ENCODE measurements around the gene C6orf118.

DNA sequence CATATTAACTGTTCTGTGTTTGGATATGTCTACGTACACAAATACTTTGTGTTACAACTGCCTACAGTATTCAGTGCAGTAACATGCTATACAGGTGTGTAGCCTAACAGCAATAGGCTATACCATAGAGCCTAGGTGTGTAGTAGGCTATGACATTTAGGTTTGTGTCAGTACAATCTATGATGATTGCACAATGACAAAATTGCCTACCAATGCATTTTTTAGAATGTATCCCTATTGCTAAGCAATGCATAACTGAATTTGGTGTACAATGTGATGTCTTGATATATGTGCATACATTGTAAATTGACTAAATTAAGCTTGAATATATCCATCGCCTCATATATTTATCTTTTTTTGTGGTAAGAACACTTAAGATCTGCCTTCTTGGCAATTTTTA lies 48.9 kb downstream of the C6orf118 start:
- TF ChIP-seq CTCF (IDR thresholded peaks at IDR 0.05) (no peak), POLR2A (IDR thresholded peaks at IDR 0.05) (no peak)

Data from uterus (tissue), 2 donors.